ENCODE measurements around the gene CRX.
"Not testable (repeated sequence)": the region's sequence is repeated elsewhere in the genome, so short reads cannot be mapped to it uniquely, and the experiment has no call there.

The CRX gene

DNA sequence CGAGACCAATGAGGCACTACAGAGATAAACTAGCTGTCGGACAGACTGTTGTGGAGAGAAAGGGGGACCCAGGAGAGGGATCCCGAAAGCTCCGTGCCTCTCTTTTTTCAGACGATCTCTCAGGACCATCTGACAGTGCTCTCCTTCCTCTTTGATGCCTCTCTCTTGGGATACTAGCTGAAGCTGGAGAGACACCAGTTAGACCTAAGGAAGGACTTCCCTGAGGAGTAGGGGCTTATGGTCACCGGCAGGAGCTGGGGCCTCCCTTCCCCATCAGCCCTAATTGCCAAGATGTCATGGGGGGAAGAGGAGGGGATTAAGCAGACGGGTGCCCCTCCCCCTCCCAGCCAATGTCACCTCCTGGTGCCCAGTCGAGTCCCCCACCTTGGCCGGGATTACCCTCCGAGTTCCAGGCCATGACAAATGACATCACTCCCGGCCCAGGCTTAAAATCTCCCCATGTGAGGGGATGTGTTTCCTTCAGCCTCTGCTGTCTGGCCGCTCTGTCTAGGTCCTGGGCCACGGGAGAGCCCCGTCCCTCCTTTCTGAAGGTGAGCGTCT is at the start of gene CRX:
TSS of gene CRX (plus strand) at position 478 of the 561 bp plus-strand sequence. CDS start 12,507 bp downstream, outside the sequence.
- DNase-seq, result no peak

DNA sequence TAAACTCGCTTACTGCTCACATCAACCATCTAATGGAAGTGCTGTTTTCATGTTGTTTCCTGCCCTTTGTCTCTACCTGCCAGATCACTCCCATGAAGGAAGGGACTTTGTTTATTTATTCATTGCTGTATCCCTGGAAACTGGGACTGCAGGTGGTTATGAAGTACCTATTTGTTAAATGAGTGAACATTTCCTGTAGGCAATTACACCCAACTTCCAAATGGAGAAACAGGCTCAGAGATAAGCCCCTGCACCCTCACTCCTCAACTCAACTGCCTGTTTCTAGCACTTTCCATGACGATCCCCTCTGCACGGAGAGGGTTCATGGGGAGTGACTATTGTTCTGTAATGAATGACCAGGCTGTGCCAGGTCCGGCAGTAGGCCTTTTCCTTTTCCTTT is 45.2 kb upstream of the CRX start:
- peak; percentile 85 for DNase-seq

DNA sequence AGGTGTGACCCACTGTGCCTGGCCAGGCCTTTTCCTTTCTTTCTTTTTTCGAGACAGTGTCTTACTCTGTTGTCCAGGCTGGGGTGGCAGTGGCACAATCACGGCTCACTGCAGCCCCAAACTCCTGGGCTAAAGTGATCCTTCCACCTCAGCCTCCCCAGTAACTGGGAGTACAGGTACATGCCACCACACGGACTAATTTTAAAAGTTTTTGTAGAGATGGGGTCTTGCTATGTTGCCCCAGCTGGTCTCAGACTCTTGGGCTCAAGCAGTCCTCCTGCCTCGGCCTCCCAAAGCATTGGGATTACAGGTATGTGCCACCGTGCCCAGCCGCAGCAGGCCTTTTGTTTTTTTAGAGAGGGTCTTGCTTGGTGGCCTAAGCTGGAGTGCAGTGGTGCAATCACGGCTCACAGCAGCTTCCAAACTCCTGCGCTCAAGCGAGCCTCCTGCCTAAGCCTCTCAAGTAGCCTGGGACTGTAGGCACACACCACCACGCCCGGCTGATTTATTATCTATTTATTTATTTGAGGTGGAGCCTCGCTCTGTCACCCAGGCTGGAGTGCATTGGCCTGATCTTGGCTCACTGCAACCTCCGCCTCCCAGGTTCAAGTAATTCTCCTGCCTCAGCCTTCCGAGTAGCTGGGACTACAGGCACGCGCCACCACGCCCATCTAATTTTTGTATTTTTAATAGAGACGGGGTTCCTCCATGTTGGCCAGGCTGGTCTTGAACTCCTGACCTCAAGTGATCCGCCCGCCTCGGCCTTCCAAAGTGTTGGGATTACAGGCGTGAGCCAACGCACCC is 44.3 kb upstream of the CRX start:
- not testable (repeated sequence) for DNase-seq

DNA sequence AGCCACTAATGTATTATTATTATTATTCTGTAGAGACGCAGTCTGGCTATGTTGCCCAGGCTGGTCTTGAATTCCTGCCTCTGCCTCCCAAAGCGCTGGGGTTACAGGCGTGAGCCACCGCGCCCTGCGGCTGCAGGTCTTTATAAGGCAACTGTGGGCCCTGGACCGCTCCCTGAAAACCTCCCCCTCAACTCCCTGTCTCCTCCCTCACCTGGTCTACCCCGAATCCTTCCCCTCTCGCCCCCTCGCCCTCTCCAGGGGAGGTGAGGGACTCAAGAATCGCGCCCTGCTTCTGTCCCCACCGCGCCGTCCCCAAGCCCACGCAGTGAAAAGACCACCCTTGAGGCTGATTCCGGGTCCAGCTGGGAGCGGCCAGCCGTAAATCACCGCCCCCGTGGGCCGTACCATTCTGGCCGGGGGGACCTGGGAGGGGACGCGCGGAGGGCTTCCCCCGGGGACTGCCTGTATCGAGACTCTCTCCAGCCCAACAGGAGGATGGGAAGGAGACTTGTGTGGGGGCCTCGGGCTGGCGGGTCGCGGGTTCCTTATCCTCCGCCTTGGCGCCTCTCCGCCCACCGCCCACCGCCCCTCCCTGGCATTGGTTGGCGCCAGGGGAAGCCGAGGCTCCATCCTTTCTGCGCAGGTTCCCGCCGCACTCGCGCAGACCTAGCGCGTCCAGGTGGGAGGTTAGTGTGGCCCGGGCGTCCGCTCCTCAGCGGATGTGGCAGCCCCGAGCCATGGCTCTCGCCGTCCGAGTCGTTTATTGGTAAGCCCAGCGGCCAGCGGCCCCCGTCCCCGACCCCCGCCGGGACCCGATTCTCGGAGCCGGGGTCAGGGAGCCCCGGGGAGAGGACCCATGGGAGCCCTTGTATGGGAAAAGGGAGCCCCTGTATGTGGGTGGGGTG is 43.4 kb upstream of the CRX start, which contains the start of gene SELENOW:
TSS of gene SELENOW (plus strand) at position 655 of the 905 bp plus-strand sequence. CDS start at position 738, 83 bp downstream.
- DNase-seq, result peak; percentile 29

DNA sequence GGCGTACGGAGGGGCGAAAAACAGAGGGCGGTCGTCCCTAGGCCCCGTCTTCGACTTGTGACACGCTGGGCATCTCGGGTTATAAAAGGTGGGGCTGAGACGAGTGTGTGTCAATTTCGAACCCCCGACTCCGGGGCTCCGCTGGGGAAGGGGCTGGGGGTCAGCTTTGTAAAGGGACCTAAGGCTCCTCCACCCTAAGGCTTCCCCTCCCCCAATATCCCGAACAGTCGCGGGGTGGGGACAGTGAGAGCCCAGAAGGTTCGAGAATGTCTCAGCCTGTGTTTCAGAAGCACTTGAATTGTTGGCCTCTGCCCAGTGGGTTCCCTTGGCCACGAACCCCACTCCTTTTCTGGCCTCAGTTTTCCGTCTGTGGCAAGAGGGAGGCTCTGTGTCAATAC is 42.8 kb upstream of the CRX start:
- DNase-seq, result no peak

DNA sequence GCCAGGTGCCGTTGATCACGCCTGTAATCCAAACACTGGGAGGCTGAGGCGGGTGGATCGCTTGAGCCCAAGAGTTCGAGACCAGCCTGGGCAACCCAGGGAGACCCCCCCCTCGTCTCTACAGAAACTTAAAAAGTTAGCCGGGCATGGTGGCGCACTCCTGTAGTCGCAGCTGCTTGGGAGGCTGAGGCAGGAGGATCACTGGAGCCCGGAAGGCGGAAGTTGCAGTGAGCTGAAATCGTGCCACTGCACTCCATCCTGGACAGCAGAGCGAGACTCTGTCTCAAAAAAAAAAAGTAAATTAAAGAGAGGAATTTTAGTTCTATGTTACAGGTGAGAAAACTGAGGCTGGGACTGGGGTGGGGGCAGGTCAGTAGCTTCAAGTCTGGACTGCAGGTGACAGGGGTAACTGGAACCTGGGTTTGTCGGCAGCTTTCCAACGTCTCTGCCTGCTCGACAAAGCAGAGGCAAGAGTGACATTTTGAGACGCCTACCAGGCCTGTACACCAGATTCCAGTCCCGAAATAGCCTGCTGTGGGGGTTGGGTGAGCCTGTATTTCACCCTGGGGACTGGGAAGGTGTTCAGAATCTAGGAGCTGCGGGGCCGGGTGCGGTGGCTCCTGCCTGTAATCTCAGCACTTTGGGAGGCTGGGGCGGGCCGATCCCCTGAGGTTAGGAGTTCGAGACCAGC is 42.1 kb upstream of the CRX start:
- DNase-seq, result no peak

DNA sequence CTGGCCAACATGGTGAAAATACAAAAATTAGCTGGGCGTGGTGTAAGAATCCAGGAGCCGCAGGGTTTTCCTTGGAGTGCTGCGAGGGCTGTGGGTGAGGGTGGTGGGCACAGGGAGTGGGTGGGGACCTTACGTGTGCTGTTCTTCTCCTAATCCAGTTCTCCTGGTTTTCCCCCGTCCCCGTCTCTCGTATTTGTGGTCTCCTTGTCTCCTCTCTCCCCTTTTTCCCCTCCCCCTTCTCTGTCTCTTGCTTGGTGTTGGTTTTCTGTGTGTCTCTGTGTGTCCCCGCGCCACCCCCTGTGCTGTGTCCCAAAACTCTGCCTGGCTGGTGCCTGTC is 41.6 kb upstream of the CRX start:
- DNase-seq, result no peak

DNA sequence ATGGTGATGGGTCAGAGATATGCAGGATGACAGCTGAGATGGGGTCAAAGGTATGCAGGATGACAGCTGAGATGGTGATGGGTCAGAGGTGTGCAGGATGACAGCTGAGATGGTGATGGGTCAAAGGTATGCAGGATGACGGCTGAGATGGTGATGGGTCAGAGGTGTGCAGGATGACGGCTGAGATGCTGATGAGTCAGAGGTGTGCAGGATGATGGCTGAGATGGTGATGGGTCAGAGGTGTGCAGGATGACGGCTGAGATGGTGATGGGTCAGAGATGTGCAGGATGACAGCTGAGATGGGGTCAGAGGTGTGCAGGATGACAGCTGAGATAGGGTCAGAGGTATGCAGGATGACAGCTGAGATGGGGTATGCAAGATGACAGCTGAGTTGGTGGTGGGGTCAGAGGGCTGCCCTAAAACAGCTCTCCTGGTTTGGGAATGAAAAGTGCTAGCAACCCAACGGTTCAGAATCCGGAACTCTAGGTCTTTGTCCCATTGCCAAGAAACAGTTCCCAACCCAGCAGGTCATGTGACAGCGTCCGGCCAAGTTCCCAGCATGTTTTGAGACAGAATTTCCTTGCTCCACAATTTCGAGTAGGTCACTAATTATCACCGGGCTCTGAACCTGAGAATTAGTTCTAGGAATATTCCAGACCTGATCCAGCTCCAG is 40.0 kb upstream of the CRX start:
- DNase-seq, result no peak

DNA sequence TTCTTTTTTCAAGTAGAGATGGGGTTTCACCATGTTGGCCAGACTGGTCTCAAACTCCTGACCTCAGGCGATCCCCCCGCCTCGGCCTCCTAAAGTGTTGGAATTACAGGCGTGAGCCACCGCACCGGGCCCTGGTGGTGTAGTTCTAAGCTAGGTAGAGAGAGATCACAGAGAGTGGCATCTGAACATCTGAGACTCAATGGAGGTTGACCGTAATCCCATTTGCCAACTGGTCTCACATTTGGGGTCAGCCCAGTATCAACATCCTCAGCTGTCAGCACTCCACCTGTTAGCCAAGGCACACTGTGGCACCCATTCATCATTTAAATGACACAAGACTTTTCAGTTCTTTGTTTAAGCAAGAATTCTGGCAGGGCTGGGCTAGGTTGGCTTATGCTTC is 35.2 kb upstream of the CRX start:
- DNase-seq, result no peak

DNA sequence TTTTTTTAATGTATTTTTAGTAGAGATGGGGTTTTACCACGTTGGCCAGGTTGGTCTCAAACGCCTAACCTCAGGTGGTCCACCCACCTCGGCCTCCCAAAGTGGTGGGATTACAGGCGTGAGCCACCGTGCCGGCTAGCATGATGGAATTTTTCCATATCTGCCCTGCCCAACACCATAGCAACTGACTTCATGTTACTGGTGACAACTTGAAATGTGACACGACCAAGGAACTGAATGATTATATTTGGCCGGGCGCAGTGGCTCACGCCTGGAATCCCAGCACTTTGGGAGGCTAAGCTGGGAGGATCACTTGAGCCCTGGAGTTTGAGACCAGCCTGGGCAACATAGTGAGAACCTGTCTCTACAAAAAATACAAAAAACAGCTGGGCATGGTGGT is 34.4 kb upstream of the CRX start:
- DNase-seq, result not testable (repeated sequence)

DNA sequence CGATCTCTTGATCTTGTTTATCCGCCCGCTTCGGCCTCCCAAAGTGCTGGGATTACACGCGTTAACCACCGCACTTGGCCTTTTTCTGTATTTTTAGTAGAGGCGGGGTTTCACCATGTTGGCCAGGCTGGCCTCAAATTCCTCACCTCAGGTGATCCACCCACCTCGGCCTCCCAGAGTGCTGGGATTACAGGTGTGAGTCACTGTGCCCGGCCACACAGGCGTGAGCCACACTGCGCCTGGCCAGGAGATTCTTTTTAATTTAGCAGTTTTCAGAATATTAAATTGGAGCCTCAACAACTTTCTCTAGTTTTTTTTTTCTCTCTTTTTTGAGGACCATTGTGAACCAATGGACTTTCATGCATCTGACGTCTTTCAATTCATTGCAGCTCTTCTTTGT is 31.9 kb upstream of the CRX start:
- not testable (repeated sequence) for DNase-seq

DNA sequence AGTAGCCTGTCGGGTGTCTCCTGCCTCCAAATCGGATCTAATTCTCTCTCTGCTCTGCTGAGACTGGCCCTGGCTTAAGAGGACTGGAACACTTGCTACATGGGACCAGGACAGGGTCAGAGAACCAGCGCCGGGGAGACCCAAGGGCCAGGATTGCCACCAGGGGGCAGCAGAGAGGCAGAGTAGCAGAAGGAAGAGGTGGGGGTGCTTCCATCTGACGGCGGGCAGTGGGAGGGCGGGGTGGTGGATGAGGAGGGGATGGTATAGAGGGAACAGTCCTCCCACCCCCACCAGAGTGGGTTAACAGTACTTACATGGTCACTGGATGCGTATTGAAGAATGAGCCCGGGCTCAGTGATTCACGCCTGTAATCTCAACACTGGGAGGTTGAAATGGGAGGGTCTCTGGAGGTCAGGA is 31.3 kb upstream of the CRX start:
- no peak for DNase-seq

DNA sequence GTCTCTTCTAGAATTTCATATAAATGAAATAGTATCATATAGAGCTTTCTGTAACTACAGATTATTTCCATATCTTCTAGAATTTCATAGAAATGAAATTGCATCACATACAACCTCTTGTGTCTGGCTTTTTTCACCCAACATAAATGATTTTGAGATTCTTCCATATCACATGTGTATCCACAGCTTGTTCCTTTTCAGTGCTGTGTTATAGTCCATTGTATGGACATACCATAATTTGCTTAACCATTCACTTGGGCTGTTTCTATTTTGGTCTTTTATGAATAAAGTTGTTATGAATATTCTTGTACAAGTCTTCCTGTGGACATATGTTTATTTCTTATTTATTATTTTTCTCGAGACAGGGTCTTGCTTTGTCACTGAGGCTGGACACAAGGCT is 29.1 kb upstream of the CRX start:
- no peak for DNase-seq

DNA sequence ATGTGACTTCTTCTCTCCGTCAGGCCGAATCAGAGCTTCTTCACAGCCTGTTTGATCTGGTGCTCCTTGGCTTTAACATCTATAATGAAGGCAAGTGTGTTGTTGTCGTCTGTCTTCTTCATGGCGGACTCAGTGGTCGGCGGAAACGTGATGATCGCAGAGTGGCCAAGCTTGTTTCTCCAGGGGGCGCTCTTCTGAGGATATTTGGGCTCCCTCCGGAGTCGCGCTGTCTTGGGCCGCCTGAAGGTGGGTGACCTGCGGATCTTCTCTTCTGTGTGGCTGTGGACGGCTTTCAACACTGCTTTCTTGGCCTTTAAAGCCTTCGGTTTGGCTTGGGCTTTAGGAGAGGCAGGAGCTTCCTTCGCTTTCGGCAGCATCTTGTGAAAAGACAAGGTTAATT is 27.2 kb upstream of the CRX start:
- no peak for DNase-seq

DNA sequence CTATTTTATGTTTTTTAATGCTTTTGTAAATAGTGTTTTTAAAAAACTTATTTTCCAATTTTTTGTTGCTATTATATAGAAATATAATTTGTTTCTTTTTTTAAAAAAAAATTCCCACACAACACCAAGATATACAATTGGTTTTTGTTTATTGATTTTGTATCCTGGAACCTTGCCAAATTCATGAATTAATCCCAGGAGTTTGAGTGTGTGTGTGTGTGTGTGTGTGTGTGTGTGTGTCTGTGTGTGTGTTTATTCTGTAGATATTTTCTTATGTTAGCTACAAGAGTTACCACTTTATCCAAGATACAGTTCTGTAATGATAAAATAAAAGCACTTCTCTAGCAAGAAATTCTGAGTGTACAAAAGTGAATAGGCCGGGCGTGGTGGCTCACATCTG is 25.0 kb upstream of the CRX start:
- no peak for DNase-seq

DNA sequence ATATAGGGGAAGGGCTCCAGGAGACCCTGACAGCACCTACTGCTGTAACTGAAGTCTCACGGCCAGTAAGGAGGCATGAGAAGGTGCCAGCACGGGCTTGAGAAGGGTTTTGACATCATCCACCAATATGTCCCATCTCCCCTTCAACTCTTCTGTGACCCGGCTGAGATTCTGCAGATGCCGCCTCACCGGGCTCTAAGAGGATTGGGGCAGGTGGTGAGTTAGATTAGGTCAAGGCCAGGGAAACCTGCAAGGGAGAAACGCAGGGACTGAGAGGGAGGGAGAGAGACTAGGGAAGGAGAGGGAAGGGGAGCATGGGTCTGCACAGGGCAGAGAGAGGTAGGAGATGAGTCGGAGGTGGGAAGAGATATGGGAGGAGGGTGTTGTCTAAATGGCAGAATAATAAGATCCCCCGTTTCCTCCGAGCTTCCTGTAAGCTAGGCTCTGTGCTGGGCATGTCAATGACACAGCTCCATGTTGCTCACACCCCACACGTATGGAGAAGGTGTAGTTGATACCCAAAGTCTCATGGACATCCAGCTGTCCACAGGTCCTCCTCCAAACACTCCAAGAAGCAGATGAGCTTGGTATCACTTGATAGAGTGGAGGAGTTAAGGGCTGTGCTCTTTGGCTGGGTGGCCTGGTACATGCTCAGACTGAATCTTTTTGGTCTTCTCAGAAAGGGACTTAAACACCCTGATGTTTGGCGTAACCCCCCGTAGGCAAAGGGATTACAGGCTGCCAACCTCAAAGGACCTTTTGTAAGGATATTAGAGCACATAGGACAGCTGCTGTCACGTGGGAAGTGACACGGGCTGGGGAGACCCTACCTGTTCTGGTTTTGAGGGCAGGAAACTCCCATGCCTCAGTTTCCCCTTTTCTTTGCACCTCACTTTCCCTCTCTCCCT is 23.5 kb upstream of the CRX start:
- no peak for DNase-seq

DNA sequence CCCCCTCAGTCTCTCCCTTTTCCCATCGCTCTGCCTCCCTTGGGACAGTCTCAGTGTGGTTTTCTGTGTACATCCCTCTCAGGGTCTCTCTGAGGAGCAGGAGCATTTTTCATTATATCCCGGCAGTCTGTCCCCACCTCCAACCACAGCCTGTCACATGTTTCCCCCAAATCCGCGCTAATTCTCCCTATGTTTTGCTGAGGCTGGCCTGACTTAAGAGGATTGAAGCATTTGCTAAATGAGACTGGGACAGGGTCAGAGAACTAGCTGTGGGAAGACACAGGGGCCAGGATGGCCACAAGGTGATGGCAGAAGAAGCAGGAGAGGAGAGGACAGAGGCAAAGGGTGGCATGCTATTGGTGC is 22.9 kb upstream of the CRX start:
- DNase-seq, result no peak

DNA sequence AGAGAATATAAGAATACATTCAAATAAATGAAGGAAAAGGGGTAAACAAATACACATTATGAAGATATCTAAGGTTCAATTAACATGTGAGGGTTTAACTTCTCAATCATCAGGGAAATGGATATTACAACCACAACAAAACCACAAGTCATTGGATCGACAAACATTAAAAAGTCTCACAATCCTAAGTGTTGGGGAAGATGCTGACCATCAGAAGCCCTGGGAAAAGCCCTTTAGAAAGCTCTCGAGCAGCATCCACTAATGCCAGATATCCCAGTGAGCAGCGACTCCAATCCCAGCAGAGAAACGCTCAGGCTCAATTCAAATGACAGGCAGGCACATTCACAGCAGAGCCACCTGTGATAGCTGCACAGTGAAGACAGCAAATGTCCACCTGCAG is 20.5 kb upstream of the CRX start:
- DNase-seq, result no peak

DNA sequence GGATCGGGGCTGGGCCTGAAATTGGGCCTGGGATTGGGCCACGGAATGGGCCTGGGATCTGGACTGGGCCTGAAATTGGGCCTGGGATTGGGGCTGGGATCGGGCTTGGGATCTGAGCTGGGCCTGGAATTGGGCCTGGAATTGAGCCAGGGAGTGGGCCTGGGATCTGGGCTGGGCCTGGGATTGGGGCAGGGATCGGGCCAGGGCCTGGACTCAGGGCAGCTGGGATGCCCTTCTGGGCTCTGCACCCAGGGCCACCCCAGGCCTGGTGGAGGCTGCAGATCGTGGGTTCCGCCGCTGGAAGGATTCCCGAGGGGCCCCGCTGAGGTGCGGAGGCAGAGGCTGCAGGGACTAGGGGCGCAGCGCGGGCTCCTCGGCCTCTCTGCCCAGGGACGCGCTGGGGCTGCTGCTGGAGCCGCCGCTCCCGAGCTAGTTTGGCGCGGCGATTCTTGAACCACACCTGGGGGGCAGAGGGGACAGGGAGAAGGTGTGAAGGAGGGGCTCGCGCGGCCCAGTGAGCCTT is 19.2 kb upstream of the CRX start:
- DNase-seq, result no peak

DNA sequence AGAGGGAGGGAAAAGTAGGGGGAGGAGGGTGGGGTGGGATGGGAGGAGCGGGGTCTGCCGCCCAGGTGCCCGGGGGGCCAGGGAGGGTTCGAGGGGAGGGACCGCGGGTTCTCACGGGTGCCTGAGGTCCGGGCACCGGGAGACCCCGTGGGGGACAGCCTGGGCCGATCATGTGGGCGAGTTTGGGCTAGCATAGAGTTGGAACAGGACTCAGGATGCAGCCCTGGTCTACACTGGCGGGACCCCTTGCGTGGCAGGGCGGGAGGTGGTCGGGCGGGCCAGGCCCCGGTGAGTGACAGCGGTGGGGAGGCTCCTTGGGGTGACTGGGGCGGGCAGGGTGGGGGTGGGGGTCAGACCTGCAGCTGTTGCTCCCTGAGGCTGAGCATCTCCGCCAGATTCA is 18.6 kb upstream of the CRX start:
- DNase-seq, result not testable (repeated sequence)

DNA sequence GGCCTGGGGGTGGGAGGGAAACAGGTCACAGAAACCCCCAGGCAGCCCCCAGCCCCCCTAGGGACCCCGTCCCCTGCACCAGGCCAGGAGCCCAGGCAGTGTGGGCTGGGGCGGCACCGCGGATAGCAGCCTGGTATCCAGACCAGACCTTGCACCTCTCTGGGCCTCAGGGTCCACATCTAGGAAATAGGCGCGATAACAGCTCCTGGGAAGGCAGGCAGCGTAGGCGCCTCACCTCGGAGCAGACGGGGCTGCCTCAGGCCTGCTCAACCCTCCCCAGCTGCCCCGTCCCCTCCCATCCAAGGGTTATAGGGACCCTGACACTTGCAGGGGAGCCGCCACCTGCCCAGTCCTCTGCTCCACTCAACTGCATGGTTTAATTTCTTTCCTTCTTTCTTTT is 18.1 kb upstream of the CRX start:
- not testable (repeated sequence) for DNase-seq
